Lower leg skin (tissue), 3 donors: Measurements from ENCODE around the gene IFT57.

Experiments used
- POLR2A ChIP-seq, 2 donors: fragments of 450-650 bp; IDR thresholded peaks; one replicate each; pipeline ENCODE4 v1.6.1; 2016 to 2017; ENCODE audit warnings: antibody characterized with exemption in 2 of 2, mild to moderate bottlenecking in 1 of 2, moderate library complexity in 1 of 2
- TF ChIP-seq, protein P1 (sequence below), 3 donors: fragments of 450-650 bp; IDR thresholded peaks; one replicate each; pipeline ENCODE4 v1.5.1; 2016; ENCODE audit warnings: antibody characterized with exemption in 3 of 3, mild to moderate bottlenecking in 3 of 3, moderate library complexity in 2 of 3

DNA sequence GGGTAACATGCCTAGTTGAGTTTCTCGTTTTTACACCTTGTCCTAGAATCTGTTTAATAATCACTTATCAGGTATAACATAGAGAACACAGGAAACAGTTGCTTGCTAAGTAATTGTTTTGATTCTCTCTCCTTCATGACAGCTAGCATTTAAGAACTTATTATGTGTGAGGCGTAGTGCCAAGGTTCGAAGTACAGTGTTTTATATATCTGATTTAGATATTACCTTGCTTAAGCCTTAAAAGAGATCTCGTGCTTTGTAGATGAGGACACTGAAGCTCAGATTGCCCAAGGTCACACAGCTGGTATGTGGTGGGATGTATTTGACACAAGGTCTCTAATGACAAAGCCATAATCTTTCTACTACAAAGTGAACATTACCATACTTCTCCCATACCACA lies 29.0 kb upstream of the IFT57 start:
- TF ChIP-seq POLR2A (IDR thresholded peaks at IDR 0.05), result no peak
- TF ChIP-seq, protein P1, sequence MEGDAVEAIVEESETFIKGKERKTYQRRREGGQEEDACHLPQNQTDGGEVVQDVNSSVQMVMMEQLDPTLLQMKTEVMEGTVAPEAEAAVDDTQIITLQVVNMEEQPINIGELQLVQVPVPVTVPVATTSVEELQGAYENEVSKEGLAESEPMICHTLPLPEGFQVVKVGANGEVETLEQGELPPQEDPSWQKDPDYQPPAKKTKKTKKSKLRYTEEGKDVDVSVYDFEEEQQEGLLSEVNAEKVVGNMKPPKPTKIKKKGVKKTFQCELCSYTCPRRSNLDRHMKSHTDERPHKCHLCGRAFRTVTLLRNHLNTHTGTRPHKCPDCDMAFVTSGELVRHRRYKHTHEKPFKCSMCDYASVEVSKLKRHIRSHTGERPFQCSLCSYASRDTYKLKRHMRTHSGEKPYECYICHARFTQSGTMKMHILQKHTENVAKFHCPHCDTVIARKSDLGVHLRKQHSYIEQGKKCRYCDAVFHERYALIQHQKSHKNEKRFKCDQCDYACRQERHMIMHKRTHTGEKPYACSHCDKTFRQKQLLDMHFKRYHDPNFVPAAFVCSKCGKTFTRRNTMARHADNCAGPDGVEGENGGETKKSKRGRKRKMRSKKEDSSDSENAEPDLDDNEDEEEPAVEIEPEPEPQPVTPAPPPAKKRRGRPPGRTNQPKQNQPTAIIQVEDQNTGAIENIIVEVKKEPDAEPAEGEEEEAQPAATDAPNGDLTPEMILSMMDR (IDR thresholded peaks at IDR 0.05), result no peak
